Measurements from ENCODE around the gene RASD2. TPM values are rescaled to one million over a fixed set of nuclear protein-coding genes. Genes with fewer than 3 reads are reported as not detected.

Gene RASD2
- total and polyA plus RNA-seq, 7 donors: 2.0 to 6.1 (median 3.5) TPM

- DNase-seq: no peak
- Histone ChIP-seq H3K4me1 (no peaks in the 10 kb centered on the region), H3K27ac (no peak overlapping the region), H3K36me3 (ENCODE audit: insufficient read depth in 1 of 2, low read depth in 1 of 2) (no peaks in the 10 kb centered on the region), H3K27me3 (ENCODE audit: insufficient read depth in 3 of 3, low read length in 2 of 3) (no peaks in the 10 kb centered on the region), H3K4me3 (no peak overlapping the region), H3K9me3 (no peaks in the 10 kb centered on the region)
- ATAC-seq: no peak
- TF ChIP-seq CTCF (IDR thresholded peaks at IDR 0.05): no peak
- 96 to 97% (median 97%) methylated on average over 3 of the region's 3 CpGs for WGBS, 3 donors
- intact Hi-C loops (cut with DNase I): no loop called here
Measured at GRCh38 chr22:35558719-35559118, 18.1 kb downstream of the RASD2 start.

GRCh38 chr22:35559354-35560005, 18.8 kb downstream of the RASD2 start:
- Histone ChIP-seq H3K4me3 (no peak overlapping the region), H3K36me3 (ENCODE audit: insufficient read depth in 1 of 2, low read depth in 1 of 2) (no peaks in the 10 kb centered on the region), H3K27ac (no peak overlapping the region), H3K9me3 (no peaks in the 10 kb centered on the region), H3K27me3 (ENCODE audit: insufficient read depth in 3 of 3, low read length in 2 of 3) (no peaks in the 10 kb centered on the region), H3K4me1 (no peaks in the 10 kb centered on the region)
- 80 to 94% (median 88%) methylated on average over 2 of the region's 2 CpGs for WGBS, 3 donors
- ATAC-seq: no peak
- intact Hi-C loops (cut with DNase I): no loop called here
- TF ChIP-seq CTCF (IDR thresholded peaks at IDR 0.05): no peak
- DNase-seq: no peak

- DNase-seq (no peak), ATAC-seq (no peak)
- H3K36me3 ChIP-seq (ENCODE audit: insufficient read depth in 1 of 2, low read depth in 1 of 2): no peaks in the 10 kb centered on the region
- no peaks in the 10 kb centered on the region for H3K9me3 ChIP-seq
- TF ChIP-seq CTCF (IDR thresholded peaks at IDR 0.05): no peak
- H3K27ac ChIP-seq: no peak overlapping the region
- H3K4me1 ChIP-seq: no peaks in the 10 kb centered on the region
- WGBS, 3 donors: 58 to 62% (median 60%) methylated on average over 5 of the region's 5 CpGs
- H3K27me3 ChIP-seq (ENCODE audit: insufficient read depth in 3 of 3, low read length in 2 of 3): no peaks in the 10 kb centered on the region
- intact Hi-C loops (cut with DNase I): no loop called here
- no peak overlapping the region for H3K4me3 ChIP-seq
Measured at GRCh38 chr22:35560366-35560765, 19.7 kb downstream of the RASD2 start.

- Histone ChIP-seq H3K36me3 (ENCODE audit: insufficient read depth in 1 of 2, low read depth in 1 of 2) (no peaks in the 10 kb centered on the region), H3K4me3 (no peak overlapping the region), H3K27me3 (ENCODE audit: insufficient read depth in 3 of 3, low read length in 2 of 3) (no peaks in the 10 kb centered on the region), H3K27ac (no peak overlapping the region), H3K9me3 (no peaks in the 10 kb centered on the region), H3K4me1 (no peaks in the 10 kb centered on the region)
- DNase-seq: no peak
- no peak for TF ChIP-seq CTCF (IDR thresholded peaks at IDR 0.05)
- intact Hi-C loops (cut with DNase I): no loop called here
- no peak for ATAC-seq
- 89 to 96% (median 94%) methylated on average over 1 of the region's 1 CpG for WGBS, 3 donors
Measured at GRCh38 chr22:35560824-35561223, 20.2 kb downstream of the RASD2 start.
